GM12875 (cell line): ENCODE measurements around the gene AHNAK.

Source experiments
- H3K4me3 ChIP-seq: one replicate; pipeline ENCODE4 v1.5.1; 2011; ENCODE audit warnings: low read depth, low read length, control low read depth
- CTCF ChIP-seq: IDR thresholded peaks from 2 replicates; pipeline ENCODE4 v1.5.1; 2011; ENCODE audit warnings: low read depth, mild to moderate bottlenecking, control low read depth, inconsistent platforms, low read length, moderate library complexity, borderline replicate concordance; ENCODE audit not compliant: insufficient read depth

Gene AHNAK

GRCh38 chr11:62399878-62400266, 146.7 kb downstream of the AHNAK start:
- no peak for TF ChIP-seq CTCF

GRCh38 chr11:62399172-62399877, 147.3 kb downstream of the AHNAK start:
- H3K4me3 ChIP-seq: no peak overlapping the region
- no peak for TF ChIP-seq CTCF

More at GRCh38 chr11:62399878-62400266, 146.7 kb downstream of the AHNAK start:
- H3K4me3 ChIP-seq: no peak overlapping the region

- TF ChIP-seq CTCF: no peak
- no peak overlapping the region for H3K4me3 ChIP-seq
Observed at GRCh38 chr11:62398011-62398994, 148.3 kb downstream of the AHNAK start.

- no peak for TF ChIP-seq CTCF
- H3K4me3 ChIP-seq: no peak overlapping the region
Observed at GRCh38 chr11:62395885-62396551, 150.6 kb downstream of the AHNAK start.

GRCh38 chr11:62394825-62395538, 151.6 kb downstream of the AHNAK start:
- TF ChIP-seq CTCF: peak; percentile 53; the same call in 1 of the 2 replicates
- no peak overlapping the region for H3K4me3 ChIP-seq

GRCh38 chr11:62393735-62394134, 152.9 kb downstream of the AHNAK start:
- no peak for TF ChIP-seq CTCF
- H3K4me3 ChIP-seq: no peak overlapping the region
